Measurements from ENCODE around the gene LFNG. TPM values are rescaled to one million over a fixed set of nuclear protein-coding genes. Genes with fewer than 3 reads are reported as not detected.

Gene LFNG
- total RNA-seq, 2 experiments from 2014 or later, result 96.7 to 99.8 TPM

DNA sequence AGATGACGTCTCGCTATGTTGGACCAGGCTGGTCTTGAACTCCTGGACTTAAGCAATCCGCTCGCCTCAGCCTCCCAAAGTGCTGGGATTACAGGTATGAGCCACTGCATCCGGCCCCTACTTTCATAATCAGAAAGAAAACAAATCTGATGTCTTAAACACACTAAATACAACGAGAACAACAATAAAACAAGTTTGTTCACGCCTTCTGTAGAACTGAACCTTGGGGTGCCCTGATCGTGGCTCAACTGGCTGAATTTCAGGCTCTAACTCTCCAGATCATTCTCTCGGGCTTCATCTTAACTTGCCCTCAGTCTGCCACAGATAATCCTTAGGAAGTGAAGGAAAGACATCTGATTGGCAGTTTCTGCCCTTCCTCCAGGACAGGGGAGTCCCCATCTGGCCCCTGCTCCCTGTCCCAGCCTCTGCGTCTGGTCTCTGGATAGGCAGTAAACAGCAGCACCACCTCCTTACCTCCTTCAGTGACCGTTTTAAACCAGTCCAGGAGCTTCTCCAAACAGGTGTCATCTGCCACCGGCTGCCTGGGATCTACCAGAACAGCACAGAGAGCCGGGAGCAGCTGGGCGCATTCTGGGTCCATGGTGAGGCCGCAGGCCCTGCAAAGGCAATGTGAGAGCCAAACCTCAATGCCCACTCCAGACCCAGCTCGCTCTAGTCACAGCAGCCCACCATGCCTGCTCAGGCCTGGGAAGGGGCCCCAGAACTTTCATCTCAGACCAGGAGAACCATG, 34.4 kb downstream of the LFNG start:
- peaks cover 4% of the 10 kb centered on the region for H3K36me3 ChIP-seq (ENCODE audit: insufficient read depth, low read length)
- Mint-ChIP-seq H3K27me3 (no peaks in the 10 kb centered on the region), H3K27ac (peak overlapping the region; percentile 84), H3K4me3 (peak overlapping the region; percentile 93), H3K4me1 (ENCODE audit: low read depth) (peaks cover 53% of the 10 kb centered on the region), H3K9me3 (no peaks in the 10 kb centered on the region), H3K36me3 (ENCODE audit: low read depth) (peaks cover 28% of the 10 kb centered on the region)
- no peak for TF ChIP-seq CTCF (IDR thresholded peaks at IDR 0.05)
- ChIA-PET POLR2A (interaction anchor here (0.7 kb wide), 2 partner anchors 31 to 43 kb away, joined by 3 read pairs; no protein-coding TSS in a partner anchor), CTCF (no interaction called here)
- no peak for ATAC-seq (ENCODE audit: poor library complexity)
- H3K4me3 ChIP-seq (ENCODE audit: low read length), result peak overlapping the region; percentile 84
- H3K4me1 ChIP-seq (ENCODE audit: insufficient read depth, low read length), result peaks cover 45% of the 10 kb centered on the region
- H3K9me3 ChIP-seq (ENCODE audit: control insufficient read depth in 1 of 2, insufficient read depth in 1 of 2, low read length in 2 of 2), result no peaks in the 10 kb centered on the region
- intact Hi-C loops (cut with DNase I, micrococcal nuclease), result loop anchor here in 1 of 2 experiments (2.0 kb wide), 1 partner anchor 25 kb away; no protein-coding TSS in a partner anchor
- H3K27me3 ChIP-seq (ENCODE audit: control insufficient read depth in 1 of 2, insufficient read depth in 2 of 2, low read length in 2 of 2), result no peaks in the 10 kb centered on the region
- H3K27ac ChIP-seq (ENCODE audit: low read depth in 1 of 2, low read length in 2 of 2), result no peak overlapping the region
- no peak for DNase-seq

DNA sequence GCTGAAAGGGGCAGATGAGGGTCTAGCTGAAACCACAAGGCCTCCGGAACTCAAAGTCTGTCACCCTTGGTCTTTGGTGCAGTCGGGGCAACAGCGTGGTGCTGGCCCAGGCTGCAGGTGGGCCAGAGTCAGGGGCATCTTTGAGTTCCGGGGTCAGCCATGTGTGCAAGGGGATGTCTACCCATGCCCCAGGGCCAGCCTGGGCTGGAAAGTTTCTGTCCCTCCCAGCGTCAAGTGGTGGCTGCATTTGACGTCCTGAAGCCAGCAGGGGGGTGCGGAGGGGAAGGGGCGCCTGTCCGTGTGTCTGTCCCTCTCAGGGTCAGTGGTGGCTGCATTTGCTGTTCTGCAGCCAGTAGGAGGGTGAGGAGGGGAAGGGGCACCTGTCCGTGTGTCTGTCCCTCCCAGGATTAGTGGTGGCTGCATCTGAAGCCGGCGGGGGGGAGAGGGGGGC, 35.1 kb downstream of the LFNG start:
- H3K9me3 ChIP-seq (ENCODE audit: control insufficient read depth in 1 of 2, insufficient read depth in 1 of 2, low read length in 2 of 2), result no peaks in the 10 kb centered on the region
- POLR2A ChIA-PET, result interaction anchor here (0.7 to 1.4 kb wide), 2 partner anchors 32 to 44 kb away, joined by 3 read pairs; no protein-coding TSS in a partner anchor
- intact Hi-C loops (cut with DNase I, micrococcal nuclease), result loop anchor here in 1 of 2 experiments (1.0 to 5.0 kb wide), 7 partner anchors 26 to 982 kb away; partner anchors contain the start of genes CHST12, EIF3B, LFNG and MAD1L1

More for the DNA sequence above, 35.1 kb downstream of the LFNG start:
- H3K36me3 Mint-ChIP-seq (ENCODE audit: low read depth), result peaks cover 21% of the 10 kb centered on the region
- no peak overlapping the region for H3K27ac ChIP-seq (ENCODE audit: low read depth in 1 of 2, low read length in 2 of 2)
- H3K36me3 ChIP-seq (ENCODE audit: insufficient read depth, low read length), result peaks cover 4% of the 10 kb centered on the region
- no peaks in the 10 kb centered on the region for H3K27me3 Mint-ChIP-seq
- peak overlapping the region; percentile 84 for H3K4me3 ChIP-seq (ENCODE audit: low read length)
- CTCF ChIA-PET, result no interaction called here
- H3K27ac Mint-ChIP-seq, result peak overlapping the region; percentile 84
- peaks cover 50% of the 10 kb centered on the region for H3K4me1 ChIP-seq (ENCODE audit: insufficient read depth, low read length)
- peaks cover 49% of the 10 kb centered on the region for H3K4me1 Mint-ChIP-seq (ENCODE audit: low read depth)
- H3K4me3 Mint-ChIP-seq, result peak overlapping the region; percentile 93
- no peaks in the 10 kb centered on the region for H3K9me3 Mint-ChIP-seq
- DNase-seq (peak in 1 of 14 experiments; percentile 34), ATAC-seq (ENCODE audit: poor library complexity) (no peak)
- TF ChIP-seq CTCF (IDR thresholded peaks at IDR 0.05), result no peak
- H3K27me3 ChIP-seq (ENCODE audit: control insufficient read depth in 1 of 2, insufficient read depth in 2 of 2, low read length in 2 of 2), result no peaks in the 10 kb centered on the region
